Neural cell (in vitro differentiated cells): ENCODE measurements around the gene SERTAD2. TPM values are rescaled to one million over a fixed set of nuclear protein-coding genes. Genes with fewer than 3 reads are reported as not detected.

ENCODE experiments used
- H2AFZ ChIP-seq: fragments of 200-600, 300-800 bp; sonication (generic), shearing (Covaris generic); 2 replicates; pipeline ENCODE4 v1.6.0; 2014; ENCODE audit warnings: low read depth, mild to moderate bottlenecking, antibody characterized with exemption, low read length, moderate library complexity
- H3F3A ChIP-seq: fragments of 200-600 bp; shearing (Covaris generic); 2 replicates; pipeline ENCODE4 v1.6.1; 2016; ENCODE audit warnings: mild to moderate bottlenecking, moderate library complexity, mixed read lengths, antibody characterized with exemption, low read length; ENCODE audit not compliant: insufficient read depth, poor library complexity, severe bottlenecking
- H3K27ac ChIP-seq: fragments of 200-600, 300-800 bp; sonication (generic), shearing (Covaris generic); 2 replicates; pipeline ENCODE4 v1.5.1; 2014; ENCODE audit warnings: mild to moderate bottlenecking, low read length, moderate library complexity
- H3K27me3 ChIP-seq: fragments of 300-800, 200-600 bp; sonication (generic), shearing (Covaris generic); 2 replicates; pipeline ENCODE4 v1.6.0; 2014; ENCODE audit warnings: mild to moderate bottlenecking, low read depth, low read length, moderate library complexity; ENCODE audit not compliant: insufficient read depth
- H3K36me3 ChIP-seq: fragments of 300-800, 200-600 bp; sonication (generic), shearing (Covaris generic); 2 replicates; pipeline ENCODE4 v1.5.1; 2014; ENCODE audit warnings: mild to moderate bottlenecking, antibody characterized with exemption, low read length, moderate library complexity; ENCODE audit not compliant: insufficient read depth
- H3K4me2 ChIP-seq: fragments of 300-800, 200-600 bp; sonication (generic), shearing (Covaris generic); 2 replicates; pipeline ENCODE4 v1.6.0; 2014; ENCODE audit warnings: mild to moderate bottlenecking, low read length
- H3K4me3 ChIP-seq: fragments of 300-800, 200-600 bp; sonication (generic), shearing (Covaris generic); 2 replicates; pipeline ENCODE4 v1.5.1; 2014; ENCODE audit warnings: mild to moderate bottlenecking, low read length, moderate library complexity
- H3K79me2 ChIP-seq: fragments of 200-600 bp; shearing (Covaris generic); replicated peaks from 2 replicates; pipeline ENCODE4 v1.6.0; 2014; ENCODE audit warnings: mild to moderate bottlenecking, low read length, moderate library complexity; ENCODE audit not compliant: insufficient read depth
- H3K9ac ChIP-seq: fragments of 300-800, 200-600 bp; sonication (generic), shearing (Covaris generic); 2 replicates; pipeline ENCODE4 v1.6.1; 2016; ENCODE audit warnings: mild to moderate bottlenecking, low read length, mixed read lengths
- H3K9me2 ChIP-seq: fragments of 200-600 bp; shearing (Covaris generic); 2 replicates; pipeline ENCODE4 v1.6.1; 2016; ENCODE audit warnings: mild to moderate bottlenecking, low read length, mixed read lengths; ENCODE audit not compliant: insufficient read depth
- H3K9me3 ChIP-seq: fragments of 200-600, 300-800 bp; sonication (generic), shearing (Covaris generic); 2 replicates; pipeline ENCODE4 v1.6.1; 2016; ENCODE audit warnings: mild to moderate bottlenecking, mixed run types, low read length, moderate library complexity, mixed read lengths
- H4K20me1 ChIP-seq: fragments of 200-600 bp; shearing (Covaris generic); 2 replicates; pipeline ENCODE4 v1.6.1; 2016; ENCODE audit warnings: mild to moderate bottlenecking, mixed run types; ENCODE audit not compliant: insufficient read depth
- EP300 ChIP-seq: fragments of 450-650 bp; conservative IDR thresholded peaks from 2 replicates; pipeline ENCODE4 v1.6.1; 2014; ENCODE audit warnings: antibody characterized with exemption, mild to moderate bottlenecking, moderate library complexity; ENCODE audit not compliant: poor library complexity, severe bottlenecking
- EZH2 ChIP-seq: fragments of 200-600, 300-800 bp; shearing (Covaris generic), sonication (generic); IDR thresholded peaks from 2 replicates; pipeline ENCODE4 v1.6.1; 2014; ENCODE audit warnings: antibody characterized with exemption, low read length, borderline replicate concordance, mild to moderate bottlenecking; ENCODE audit not compliant: insufficient read depth, poor library complexity, severe bottlenecking
- MXI1 ChIP-seq: fragments of 450-650 bp; conservative IDR thresholded peaks from 2 replicates; pipeline ENCODE4 v1.6.1; 2014; ENCODE audit warnings: antibody characterized with exemption, mild to moderate bottlenecking; ENCODE audit not compliant: poor library complexity, severe bottlenecking
- POLR2AphosphoS5 ChIP-seq: IDR thresholded peaks from 2 replicates; pipeline ENCODE4 v1.6.1; 2012
- RAD21 ChIP-seq: fragments of 450-650 bp; conservative IDR thresholded peaks from 2 replicates; pipeline ENCODE4 v1.6.1; 2014; ENCODE audit warnings: antibody characterized with exemption, mild to moderate bottlenecking, moderate library complexity
- REST ChIP-seq: IDR thresholded peaks from 2 replicates; pipeline ENCODE4 v1.6.1; 2012; ENCODE audit warnings: borderline replicate concordance
- SMC3 ChIP-seq: fragments of 450-650 bp; conservative IDR thresholded peaks from 2 replicates; pipeline ENCODE4 v1.6.1; 2014; ENCODE audit warnings: antibody characterized with exemption, mild to moderate bottlenecking, moderate library complexity; ENCODE audit not compliant: poor library complexity
- TAF1 ChIP-seq: IDR thresholded peaks from 2 replicates; pipeline ENCODE4 v1.6.1; 2012; ENCODE audit warnings: low read depth
- polyA plus RNA-seq: library from polyadenylated mRNA; depleted of rRNA; stranded (reverse); fragments of >200 nt; gene quantifications from 2 replicates; pipeline ENCODE4 v1.2.3, GENCODE V29; 2014
- TF ChIP-seq, protein P1 (sequence below): fragments of 450-650 bp; IDR thresholded peaks from 2 replicates; pipeline ENCODE4 v1.5.1; 2014; ENCODE audit warnings: antibody characterized with exemption, mild to moderate bottlenecking, moderate library complexity; ENCODE audit not compliant: poor library complexity, severe bottlenecking

Gene SERTAD2
- polyA plus RNA-seq, 1 donor from 2014 or later: 4.7 TPM

GRCh38 chr2:64599469-64599868, 54.2 kb downstream of the SERTAD2 start:
- no peaks in the 10 kb centered on the region for H3K9me3 ChIP-seq
- no peaks in the 10 kb centered on the region for H3K79me2 ChIP-seq
- no peaks in the 10 kb centered on the region for H3K36me3 ChIP-seq
- no peaks in the 10 kb centered on the region for H3K9me2 ChIP-seq
- no peaks in the 10 kb centered on the region for H3K27me3 ChIP-seq
- H3F3A ChIP-seq: no peaks in the 10 kb centered on the region
- TF ChIP-seq REST (no peak), EZH2 (no peak), MXI1 (no peak), POLR2AphosphoS5 (no peak), SMC3 (no peak), RAD21 (no peak), EP300 (no peak), TAF1 (no peak)
- TF ChIP-seq, protein P1, sequence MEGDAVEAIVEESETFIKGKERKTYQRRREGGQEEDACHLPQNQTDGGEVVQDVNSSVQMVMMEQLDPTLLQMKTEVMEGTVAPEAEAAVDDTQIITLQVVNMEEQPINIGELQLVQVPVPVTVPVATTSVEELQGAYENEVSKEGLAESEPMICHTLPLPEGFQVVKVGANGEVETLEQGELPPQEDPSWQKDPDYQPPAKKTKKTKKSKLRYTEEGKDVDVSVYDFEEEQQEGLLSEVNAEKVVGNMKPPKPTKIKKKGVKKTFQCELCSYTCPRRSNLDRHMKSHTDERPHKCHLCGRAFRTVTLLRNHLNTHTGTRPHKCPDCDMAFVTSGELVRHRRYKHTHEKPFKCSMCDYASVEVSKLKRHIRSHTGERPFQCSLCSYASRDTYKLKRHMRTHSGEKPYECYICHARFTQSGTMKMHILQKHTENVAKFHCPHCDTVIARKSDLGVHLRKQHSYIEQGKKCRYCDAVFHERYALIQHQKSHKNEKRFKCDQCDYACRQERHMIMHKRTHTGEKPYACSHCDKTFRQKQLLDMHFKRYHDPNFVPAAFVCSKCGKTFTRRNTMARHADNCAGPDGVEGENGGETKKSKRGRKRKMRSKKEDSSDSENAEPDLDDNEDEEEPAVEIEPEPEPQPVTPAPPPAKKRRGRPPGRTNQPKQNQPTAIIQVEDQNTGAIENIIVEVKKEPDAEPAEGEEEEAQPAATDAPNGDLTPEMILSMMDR: no peak
- H3K4me2 ChIP-seq: no peak overlapping the region
- H3K9ac ChIP-seq: no peak overlapping the region
- no peaks in the 10 kb centered on the region for H4K20me1 ChIP-seq
- H3K4me3 ChIP-seq: no peak overlapping the region
- H2AFZ ChIP-seq: no peak overlapping the region
- no peak overlapping the region for H3K27ac ChIP-seq

DNA sequence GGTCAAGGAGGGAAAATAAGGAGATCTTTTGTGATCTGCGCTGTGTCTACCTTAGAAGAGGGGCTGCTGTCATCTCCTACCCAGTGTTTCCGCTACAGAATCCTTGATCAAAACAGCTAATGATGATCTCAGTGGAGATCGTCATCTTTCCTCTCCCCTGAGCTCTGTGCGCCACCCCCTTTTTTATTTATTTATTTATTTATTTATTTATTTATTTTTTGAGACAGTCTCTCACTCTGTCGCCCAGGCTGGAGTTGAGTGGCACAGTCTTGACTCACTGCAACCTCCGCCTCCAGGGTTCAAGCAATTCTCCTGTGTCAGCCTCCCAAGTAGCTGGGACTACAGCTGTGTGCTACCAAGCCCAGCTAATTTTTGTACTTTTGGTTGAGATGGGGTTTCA, 55.5 kb downstream of the SERTAD2 start:
- no peaks in the 10 kb centered on the region for H3F3A ChIP-seq
- no peak overlapping the region for H3K27ac ChIP-seq
- H2AFZ ChIP-seq: no peak overlapping the region
- no peaks in the 10 kb centered on the region for H3K27me3 ChIP-seq
- H3K4me2 ChIP-seq: no peak overlapping the region
- H3K79me2 ChIP-seq: no peaks in the 10 kb centered on the region
- no peak overlapping the region for H3K9ac ChIP-seq
- no peaks in the 10 kb centered on the region for H4K20me1 ChIP-seq
- H3K36me3 ChIP-seq: no peaks in the 10 kb centered on the region
- no peaks in the 10 kb centered on the region for H3K9me3 ChIP-seq
- H3K4me3 ChIP-seq: no peak overlapping the region
- TF ChIP-seq SMC3 (no peak), EZH2 (no peak), EP300 (no peak), POLR2AphosphoS5 (no peak), MXI1 (no peak), REST (no peak), TAF1 (no peak), RAD21 (no peak)
- TF ChIP-seq, protein P1: no peak
- no peaks in the 10 kb centered on the region for H3K9me2 ChIP-seq
